OCI-LY7 (cell line): Measurements from ENCODE around the gene SELPLG.

ENCODE experiments used
- EZH2phosphoT487 ChIP-seq: fragments of 200-600 bp; sonication (generic); IDR thresholded peaks from 2 replicates; pipeline ENCODE4 v1.6.1; 2018; ENCODE audit warnings: low read depth, borderline replicate concordance, mild to moderate bottlenecking, mixed run types, antibody characterized with exemption, low read length, moderate library complexity, mixed read lengths
- TF ChIP-seq, protein P1 (sequence below): fragments of 200-600 bp; sonication (generic); conservative IDR thresholded peaks from 2 replicates; pipeline ENCODE4 v1.5.1; 2014; ENCODE audit warnings: mild to moderate bottlenecking, antibody characterized with exemption, low read length, moderate library complexity, mixed read lengths

DNA sequence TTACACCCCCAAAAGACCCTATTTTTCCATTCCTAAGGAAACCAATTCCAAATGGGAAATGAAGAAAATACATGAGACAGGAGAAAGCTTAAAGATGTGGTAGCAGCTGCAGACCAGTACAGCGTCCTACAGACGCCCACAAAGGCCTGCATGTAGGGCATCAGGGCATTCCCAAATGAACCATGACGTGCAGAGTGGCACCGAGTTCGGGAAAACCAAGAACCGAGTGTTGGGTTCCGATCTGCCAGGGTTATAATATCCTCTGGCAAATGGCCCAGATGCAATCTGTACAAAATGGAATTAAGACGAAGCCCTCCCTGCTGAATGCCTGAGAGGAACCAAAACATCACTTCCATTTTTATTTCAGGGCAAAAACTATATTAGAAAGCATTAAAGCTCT lies 34.4 kb upstream of the SELPLG start:
- TF ChIP-seq, protein P1, sequence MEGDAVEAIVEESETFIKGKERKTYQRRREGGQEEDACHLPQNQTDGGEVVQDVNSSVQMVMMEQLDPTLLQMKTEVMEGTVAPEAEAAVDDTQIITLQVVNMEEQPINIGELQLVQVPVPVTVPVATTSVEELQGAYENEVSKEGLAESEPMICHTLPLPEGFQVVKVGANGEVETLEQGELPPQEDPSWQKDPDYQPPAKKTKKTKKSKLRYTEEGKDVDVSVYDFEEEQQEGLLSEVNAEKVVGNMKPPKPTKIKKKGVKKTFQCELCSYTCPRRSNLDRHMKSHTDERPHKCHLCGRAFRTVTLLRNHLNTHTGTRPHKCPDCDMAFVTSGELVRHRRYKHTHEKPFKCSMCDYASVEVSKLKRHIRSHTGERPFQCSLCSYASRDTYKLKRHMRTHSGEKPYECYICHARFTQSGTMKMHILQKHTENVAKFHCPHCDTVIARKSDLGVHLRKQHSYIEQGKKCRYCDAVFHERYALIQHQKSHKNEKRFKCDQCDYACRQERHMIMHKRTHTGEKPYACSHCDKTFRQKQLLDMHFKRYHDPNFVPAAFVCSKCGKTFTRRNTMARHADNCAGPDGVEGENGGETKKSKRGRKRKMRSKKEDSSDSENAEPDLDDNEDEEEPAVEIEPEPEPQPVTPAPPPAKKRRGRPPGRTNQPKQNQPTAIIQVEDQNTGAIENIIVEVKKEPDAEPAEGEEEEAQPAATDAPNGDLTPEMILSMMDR = no peak
- TF ChIP-seq EZH2phosphoT487 = no peak
